Stimulated activated naive CD8-positive, alpha-beta T cell treated with anti-CD3 and anti-CD28 coated beads, Interleukin-15, Interleukin-2, amounts not matched to agents 100 U/mL and 50 U/mL, for 24 hours (primary cell): ENCODE measurements around the gene PRKAG3.
A peak's percentile ranks its signal among the peaks of the same experiment; 100 is the strongest.

ENCODE experiments used
- ATAC-seq: fragments of 150-1000 bp; cut with Tn5 transposase; one replicate; pipeline ENCODE4 v1.10.0; 2021
- DNase-seq: peaks from one replicate; pipeline ENCODE4 v3.0.0; 2021

The PRKAG3 gene

GRCh38 chr2:218813771-218814460, 17.7 kb downstream of the PRKAG3 start:
- ATAC-seq, result no peak
- DNase-seq, result no peak

- ATAC-seq, result no peak
- DNase-seq, result no peak
Observed at GRCh38 chr2:218812861-218813260, 18.7 kb downstream of the PRKAG3 start.

- ATAC-seq (peak; percentile 8), DNase-seq (no peak)
Observed at GRCh38 chr2:218812096-218812815, 19.3 kb downstream of the PRKAG3 start.

GRCh38 chr2:218811382-218811781, 20.2 kb downstream of the PRKAG3 start:
- DNase-seq (no peak), ATAC-seq (no peak)

DNA sequence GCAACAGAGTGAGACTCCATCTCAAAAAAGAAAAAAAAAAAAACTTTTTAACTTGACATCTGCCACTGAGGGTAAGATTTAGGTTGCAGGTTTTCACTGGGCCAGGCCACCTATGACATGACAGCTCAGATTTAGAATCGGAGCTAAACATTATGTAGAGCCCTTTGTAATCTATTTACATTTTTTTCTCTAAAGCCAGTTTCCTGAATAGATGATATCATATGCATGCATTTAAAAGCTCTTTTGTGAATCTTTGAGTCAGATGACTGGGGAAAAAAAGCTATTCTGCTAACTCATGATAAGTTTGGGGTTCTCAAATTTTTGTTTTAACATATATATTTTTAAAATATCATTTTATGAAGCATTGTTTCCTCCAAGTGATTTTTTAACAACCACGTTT, 21.3 kb downstream of the PRKAG3 start:
- no peak for ATAC-seq
- DNase-seq, result no peak

- DNase-seq (no peak), ATAC-seq (no peak)
Observed at GRCh38 chr2:218809515-218809914, 22.1 kb downstream of the PRKAG3 start.

DNA sequence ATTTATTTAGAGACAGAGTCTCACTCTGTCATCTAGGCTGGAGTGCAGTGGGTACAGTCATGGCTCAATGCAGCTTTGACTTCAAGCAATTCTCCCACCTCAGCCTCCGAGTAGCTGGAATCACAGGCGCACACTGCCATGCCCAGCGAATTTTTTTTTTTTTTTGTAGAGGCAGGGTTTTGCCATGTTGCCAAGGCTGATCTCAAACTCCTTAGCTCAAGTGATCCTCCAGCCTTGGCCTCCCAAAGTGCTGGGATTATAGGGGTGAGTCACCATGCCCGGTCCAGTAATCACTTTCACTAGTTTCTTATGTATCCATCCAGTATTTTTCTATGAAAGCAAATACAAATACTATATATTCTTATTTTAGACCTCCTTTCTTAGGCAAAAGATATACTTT, 24.0 kb downstream of the PRKAG3 start:
- no peak for DNase-seq
- no peak for ATAC-seq

DNA sequence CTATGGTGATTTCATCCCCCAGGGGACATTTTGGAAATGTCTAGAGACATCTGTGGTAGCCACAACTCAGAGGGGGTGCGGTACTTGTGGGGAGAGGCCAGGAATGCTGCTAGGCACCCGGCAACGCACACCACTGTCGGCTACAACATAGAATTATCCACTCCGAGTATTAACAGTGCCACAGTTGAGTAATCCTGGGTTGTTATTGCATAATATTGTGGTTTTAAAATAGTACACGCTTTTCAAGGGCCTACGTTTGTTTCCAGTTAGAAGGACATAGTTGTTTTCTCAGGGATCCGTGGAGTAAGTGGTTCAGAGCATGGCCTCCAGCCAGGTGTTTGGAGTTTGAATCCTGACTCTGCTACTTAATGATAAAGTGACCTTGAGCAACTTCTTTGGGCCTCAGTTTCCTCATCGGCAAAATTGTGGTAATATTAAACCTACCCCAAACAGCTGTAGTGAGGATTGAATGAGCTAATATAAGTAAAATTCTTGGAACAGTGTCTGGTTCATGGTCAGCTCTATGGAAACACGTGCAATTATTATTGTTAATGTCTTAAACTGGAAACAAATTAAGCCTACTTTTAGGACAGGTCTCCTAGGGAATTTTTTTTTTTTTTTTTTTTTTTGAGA, 25.1 kb downstream of the PRKAG3 start:
- ATAC-seq (no peak), DNase-seq (no peak)

GRCh38 chr2:218805627-218806026, 26.0 kb downstream of the PRKAG3 start:
- DNase-seq (no peak), ATAC-seq (no peak)

GRCh38 chr2:218804817-218805216, 26.8 kb downstream of the PRKAG3 start:
- ATAC-seq, result no peak
- DNase-seq, result no peak

GRCh38 chr2:218802386-218802994, 29.1 kb downstream of the PRKAG3 start:
- no peak for DNase-seq
- ATAC-seq, result no peak

- no peak for DNase-seq
Observed at GRCh38 chr2:218799990-218800389, 31.6 kb downstream of the PRKAG3 start.

GRCh38 chr2:218798767-218799504, 32.7 kb downstream of the PRKAG3 start:
- DNase-seq (no peak), ATAC-seq (no peak)

More at GRCh38 chr2:218799990-218800389, 31.6 kb downstream of the PRKAG3 start:
- no peak for ATAC-seq

- DNase-seq (no peak), ATAC-seq (no peak)
Observed at GRCh38 chr2:218796691-218797090, 34.9 kb downstream of the PRKAG3 start.

- ATAC-seq, result no peak
Observed at GRCh38 chr2:218792433-218792832, 39.2 kb downstream of the PRKAG3 start.

DNA sequence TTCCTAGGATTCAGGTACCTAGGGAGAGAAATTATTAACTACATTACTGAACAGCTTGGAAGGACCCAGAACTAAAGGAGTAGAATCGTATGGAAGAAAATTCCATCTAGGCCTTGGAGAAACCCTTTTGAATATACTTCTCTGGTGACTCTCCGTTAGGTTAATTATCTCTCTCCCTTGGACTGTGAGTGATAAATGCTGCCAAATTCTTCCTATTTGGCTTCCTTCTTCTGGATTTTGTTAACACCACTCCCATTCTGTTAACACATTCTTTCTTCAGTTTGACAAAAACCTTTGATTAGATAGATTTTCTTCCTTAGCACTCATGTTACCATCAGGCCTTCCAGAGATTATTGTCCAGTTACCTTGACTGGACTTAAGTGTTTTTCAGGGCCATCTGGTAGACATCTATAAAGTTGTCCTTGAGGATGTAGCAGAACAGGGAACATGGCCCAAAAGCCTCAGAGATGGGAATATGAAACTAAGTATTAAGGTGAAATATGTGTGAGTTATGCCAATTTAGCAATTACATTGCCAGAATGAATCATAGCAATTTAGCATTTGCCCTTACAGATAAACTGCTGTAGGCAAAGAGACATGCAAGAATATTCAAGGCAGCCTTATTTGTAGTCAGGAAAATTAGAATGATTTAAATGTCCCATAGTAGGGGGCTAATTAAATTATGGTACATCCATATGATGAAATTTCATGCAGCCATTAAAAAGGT, 42.9 kb downstream of the PRKAG3 start:
- no peak for ATAC-seq
- DNase-seq, result no peak

More at GRCh38 chr2:218792433-218792832, 39.2 kb downstream of the PRKAG3 start:
- DNase-seq, result no peak

GRCh38 chr2:218786133-218786532, 45.5 kb downstream of the PRKAG3 start:
- no peak for DNase-seq
- ATAC-seq, result no peak

DNA sequence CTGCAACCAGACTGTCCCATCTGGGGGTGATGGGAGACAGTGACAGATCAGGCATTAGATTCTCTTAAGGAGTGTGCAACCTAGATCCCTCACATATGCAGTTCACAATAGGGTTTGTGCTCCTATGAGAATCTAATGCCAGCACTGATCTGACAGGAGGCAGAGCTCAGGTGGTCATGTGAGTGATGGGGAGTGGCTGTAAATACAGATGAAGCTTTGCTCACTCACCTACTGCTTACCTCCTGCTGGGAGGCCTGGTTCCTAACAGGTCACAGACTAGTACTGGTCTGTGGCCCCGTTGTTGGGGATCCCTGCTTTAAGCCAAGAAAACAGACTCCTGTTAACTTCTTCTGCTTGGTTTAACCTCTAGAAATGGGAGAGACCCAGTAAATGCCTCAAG, 46.5 kb downstream of the PRKAG3 start:
- no peak for ATAC-seq
- DNase-seq, result no peak

DNA sequence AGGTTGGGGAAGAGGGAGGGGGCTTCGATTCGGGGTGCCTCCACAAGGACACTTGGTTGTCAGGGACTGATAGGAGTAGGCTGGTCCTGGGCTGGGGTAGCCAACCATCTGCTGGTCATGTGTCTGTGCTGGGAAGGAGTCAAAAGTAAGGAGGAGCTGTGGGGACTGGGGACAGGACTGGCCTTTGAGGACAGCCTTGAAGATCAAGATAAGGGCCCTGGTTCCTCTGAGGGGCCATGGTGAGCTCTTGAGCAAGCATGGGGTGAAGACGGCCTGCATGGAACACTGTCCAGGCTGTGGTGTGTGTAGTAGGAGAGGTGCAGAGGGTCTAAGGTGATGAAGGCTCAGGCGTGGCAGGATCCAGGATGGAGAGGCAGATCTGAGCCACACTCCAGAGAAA, 47.9 kb downstream of the PRKAG3 start:
- ATAC-seq, result no peak
- no peak for DNase-seq

GRCh38 chr2:218782528-218782844, 49.1 kb downstream of the PRKAG3 start:
- DNase-seq, result no peak
- ATAC-seq, result no peak

- DNase-seq (peak; percentile 7), ATAC-seq (no peak)
Observed at GRCh38 chr2:218781691-218782527, 49.7 kb downstream of the PRKAG3 start, which contains the start of gene CYP27A1. TSS of gene CYP27A1 (plus strand) at chr2:218782147. CDS start at chr2:218782183, 36 bp downstream.
